Measurements from ENCODE around the gene STPG4.

STPG4 gene

DNA sequence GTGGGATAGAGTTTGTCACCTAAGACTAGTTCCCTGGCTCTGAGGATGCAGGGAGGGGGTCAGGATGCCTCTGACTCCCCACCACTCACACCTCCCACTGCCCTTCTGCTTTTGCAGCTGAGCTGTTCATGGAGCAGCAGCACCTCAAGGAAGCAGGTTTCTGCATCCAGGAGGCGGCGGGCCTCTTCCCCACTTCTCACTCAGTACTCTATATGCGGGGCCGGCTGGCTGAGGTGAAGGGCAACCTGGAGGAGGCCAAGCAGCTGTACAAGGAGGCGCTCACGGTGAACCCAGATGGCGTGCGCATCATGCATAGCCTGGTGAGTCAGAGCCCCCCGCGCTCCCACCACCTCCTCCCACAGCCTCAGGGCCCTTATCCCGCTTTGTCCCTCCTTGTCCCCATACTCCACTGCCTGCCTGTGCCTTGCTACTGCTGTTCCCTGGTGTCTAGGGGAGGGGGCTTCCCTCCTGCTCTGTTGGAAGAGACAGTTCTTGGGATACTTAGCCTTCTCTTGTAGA is 94.4 kb downstream of the STPG4 start:
- no peak overlapping the region for H3K27ac ChIP-seq
- TF ChIP-seq, protein P1, sequence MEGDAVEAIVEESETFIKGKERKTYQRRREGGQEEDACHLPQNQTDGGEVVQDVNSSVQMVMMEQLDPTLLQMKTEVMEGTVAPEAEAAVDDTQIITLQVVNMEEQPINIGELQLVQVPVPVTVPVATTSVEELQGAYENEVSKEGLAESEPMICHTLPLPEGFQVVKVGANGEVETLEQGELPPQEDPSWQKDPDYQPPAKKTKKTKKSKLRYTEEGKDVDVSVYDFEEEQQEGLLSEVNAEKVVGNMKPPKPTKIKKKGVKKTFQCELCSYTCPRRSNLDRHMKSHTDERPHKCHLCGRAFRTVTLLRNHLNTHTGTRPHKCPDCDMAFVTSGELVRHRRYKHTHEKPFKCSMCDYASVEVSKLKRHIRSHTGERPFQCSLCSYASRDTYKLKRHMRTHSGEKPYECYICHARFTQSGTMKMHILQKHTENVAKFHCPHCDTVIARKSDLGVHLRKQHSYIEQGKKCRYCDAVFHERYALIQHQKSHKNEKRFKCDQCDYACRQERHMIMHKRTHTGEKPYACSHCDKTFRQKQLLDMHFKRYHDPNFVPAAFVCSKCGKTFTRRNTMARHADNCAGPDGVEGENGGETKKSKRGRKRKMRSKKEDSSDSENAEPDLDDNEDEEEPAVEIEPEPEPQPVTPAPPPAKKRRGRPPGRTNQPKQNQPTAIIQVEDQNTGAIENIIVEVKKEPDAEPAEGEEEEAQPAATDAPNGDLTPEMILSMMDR (conservative IDR thresholded peaks at IDR 0.05), result no peak
- no peak for TF ChIP-seq ZFX (IDR thresholded peaks at IDR 0.05)

DNA sequence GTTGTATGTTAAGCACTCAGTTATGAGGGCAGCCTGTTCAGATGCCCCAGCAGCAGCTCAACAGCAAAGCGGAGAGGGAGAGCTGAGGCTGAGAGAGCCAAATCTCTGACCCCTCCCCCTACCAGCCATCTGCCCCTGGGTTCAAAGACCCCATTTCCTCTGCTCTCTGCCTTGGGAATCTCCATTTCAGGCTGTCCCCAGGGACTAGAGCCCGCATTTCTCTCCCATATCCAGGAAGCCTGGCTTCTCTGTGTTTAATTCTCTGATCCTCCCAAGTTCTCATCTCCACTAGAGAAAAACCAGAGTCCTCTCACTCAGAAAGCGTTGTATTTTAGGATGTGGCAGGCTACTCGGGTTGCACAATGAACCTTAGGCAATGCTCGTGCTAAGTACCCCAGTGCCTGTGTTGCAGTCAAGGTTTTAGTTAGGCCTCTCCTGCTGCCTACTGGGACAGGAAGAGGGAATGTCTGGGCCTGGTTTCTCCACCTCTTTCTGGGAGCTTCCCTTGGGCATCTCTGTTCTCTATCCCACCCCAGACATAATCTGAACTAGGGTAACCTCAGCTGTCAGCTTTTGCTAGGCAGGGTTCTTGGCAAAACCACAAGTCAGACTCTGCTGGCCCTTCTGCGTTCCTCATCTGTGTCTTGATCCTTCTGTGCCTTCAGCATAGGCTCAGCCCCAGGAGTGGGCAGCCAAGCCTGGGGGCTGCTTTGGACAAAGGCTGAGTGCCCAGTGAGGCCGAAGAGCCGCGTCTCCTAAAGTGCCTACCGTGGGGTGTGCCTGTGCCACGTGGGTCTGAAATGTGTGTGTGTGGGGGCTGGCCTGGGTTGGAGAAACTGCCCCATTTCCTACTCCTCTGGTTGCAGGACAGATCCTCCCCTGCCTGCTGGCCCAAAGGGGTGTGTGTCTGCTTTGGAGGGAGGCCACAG is 96.8 kb downstream of the STPG4 start:
- H3K27ac ChIP-seq, result no peak overlapping the region
- no peak for TF ChIP-seq ZFX (IDR thresholded peaks at IDR 0.05)
- TF ChIP-seq, protein P1 (conservative IDR thresholded peaks at IDR 0.05), result no peak

DNA sequence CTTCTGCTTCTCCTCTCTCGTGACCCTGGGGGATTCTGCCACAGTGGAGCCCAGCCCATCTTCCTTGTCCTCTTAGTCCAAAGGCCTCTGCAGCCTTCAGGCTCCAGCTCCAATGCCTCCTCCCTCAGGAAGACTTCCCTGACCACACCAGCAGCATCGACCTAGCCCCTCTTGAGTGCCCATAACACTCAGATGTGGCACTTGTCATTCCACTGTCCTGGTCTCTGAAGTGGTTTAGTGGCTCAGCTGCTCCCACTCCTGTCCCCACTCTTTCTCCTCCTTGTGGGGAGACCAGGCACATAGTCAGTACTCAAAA is 97.5 kb downstream of the STPG4 start:
- H3K27ac ChIP-seq, result no peak overlapping the region
- no peak for TF ChIP-seq ZFX (IDR thresholded peaks at IDR 0.05)
- TF ChIP-seq, protein P1 (conservative IDR thresholded peaks at IDR 0.05), result no peak

DNA sequence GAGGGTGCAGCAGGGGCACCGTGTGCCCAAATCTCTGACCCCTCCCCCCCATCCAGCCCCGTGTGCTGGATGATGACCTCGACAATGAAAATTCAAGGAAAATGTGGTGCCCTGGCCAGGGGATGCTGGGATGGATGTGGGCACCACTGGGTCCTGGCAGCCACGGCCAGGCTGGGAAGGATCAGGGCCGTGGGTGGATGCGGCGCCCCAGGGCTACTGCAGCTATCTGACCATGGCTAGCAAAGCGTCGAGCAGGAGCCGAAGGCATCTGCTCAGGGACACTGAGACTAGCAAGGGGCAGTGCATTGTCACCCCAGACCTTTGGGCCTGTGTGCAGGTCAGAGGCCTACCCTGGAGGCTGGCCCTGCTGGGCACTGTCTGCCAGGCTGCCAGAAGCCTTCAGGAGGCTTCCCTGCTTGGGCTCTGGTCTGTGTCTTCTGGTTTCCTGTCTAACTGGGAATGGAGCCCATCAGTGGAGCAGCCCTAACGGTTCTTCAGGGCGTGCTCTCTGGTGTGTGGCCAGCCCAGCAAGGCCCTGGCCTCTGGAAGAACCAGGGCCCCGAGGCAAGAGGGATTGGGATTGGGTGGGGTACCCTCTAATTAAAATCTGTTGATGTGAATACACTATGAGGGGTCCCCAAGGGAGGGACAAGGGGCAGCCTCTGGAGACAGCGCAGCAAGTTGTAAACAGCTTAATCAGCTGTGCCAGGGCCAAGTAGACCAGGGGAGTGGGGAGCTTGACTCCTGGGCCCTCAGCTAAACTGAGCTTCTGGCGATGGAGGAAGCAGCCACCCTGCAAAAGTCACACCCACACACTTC is 98.0 kb downstream of the STPG4 start:
- no peak overlapping the region for H3K27ac ChIP-seq
- TF ChIP-seq ZFX (IDR thresholded peaks at IDR 0.05), result no peak
- TF ChIP-seq, protein P1 (conservative IDR thresholded peaks at IDR 0.05), result no peak

DNA sequence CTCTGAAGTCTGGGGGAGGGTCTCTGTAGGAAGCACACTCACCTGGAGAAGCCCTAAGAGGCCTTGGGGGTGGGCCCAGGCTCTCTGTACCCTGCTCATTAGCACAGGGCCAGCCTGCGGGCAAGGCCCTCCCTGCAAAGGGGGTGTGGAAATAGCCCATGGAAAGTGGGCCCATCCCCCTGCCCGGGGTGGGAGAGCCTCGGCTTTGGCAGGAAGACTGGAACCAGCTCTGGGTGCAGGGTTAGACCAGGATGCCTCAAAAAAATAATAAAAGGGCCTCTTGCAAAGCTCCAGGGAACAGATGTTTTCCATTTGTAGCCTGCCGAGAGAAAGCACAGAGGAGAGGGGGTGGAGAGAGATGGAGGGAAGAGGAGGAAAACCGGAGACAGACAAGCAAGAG is 98.7 kb downstream of the STPG4 start:
- H3K27ac ChIP-seq, result no peak overlapping the region

DNA sequence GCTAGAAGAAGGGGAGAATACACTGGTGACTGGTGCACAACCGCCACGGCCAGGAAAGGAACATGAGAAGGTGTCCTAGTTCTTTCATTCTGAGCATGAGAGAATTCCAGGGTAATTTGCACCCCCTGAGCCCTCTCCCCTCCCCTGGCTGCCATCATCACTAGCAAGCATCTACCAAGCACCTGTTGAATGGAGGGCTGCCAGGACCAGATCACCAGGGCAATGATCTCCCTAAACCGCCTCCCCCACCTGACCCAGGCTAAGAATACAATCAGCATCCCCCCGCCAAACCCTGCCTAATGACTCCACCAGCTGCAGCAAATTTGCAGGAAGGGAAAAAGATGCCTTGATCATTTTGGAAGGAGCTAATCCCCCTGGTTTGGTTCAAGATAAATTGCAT is 100.2 kb downstream of the STPG4 start:
- H3K27ac ChIP-seq, result no peak overlapping the region
- no peak for TF ChIP-seq ZFX (IDR thresholded peaks at IDR 0.05)
- TF ChIP-seq, protein P1 (conservative IDR thresholded peaks at IDR 0.05), result no peak

More for the DNA sequence above, 98.7 kb downstream of the STPG4 start:
- no peak for TF ChIP-seq ZFX (IDR thresholded peaks at IDR 0.05)
- TF ChIP-seq, protein P1 (conservative IDR thresholded peaks at IDR 0.05), result no peak
